WTC11 (cell line): Measurements from ENCODE around the gene UBASH3A. TPM values are rescaled to one million over a fixed set of nuclear protein-coding genes. Genes with fewer than 3 reads are reported as not detected.

Experiments used
- ATAC-seq: fragments of 200-7000 bp; cut with Tn5 transposase; 2 replicates; pipeline ENCODE4 v1.10.0; 2021; ENCODE audit warnings: mild to moderate bottlenecking, moderate library complexity
- CTCF ChIA-PET: fragments of 300-600 bp; sonication (Branson Sonifier 250); formaldehyde crosslinking; loops from one replicate; lab custom pipeline; 2021; ENCODE audit warnings: antibody characterized with exemption; lab: Charles Lee
- POLR2A ChIA-PET: fragments of 350-600 bp; sonication (Branson Sonifier 250); formaldehyde crosslinking; loops from one replicate; lab custom pipeline; 2021; ENCODE audit warnings: antibody characterized with exemption; lab: Charles Lee
- DNase-seq: peaks from one replicate; pipeline ENCODE4 v3.0.0; 2021; ENCODE audit warnings: low spot score
- H3K27ac Mint-ChIP-seq: 2 replicates; pipeline ENCODE4 v1.8.0; 2021; ENCODE audit warnings: mixed read lengths
- H3K27me3 Mint-ChIP-seq: 2 replicates; pipeline ENCODE4 v1.8.0; 2021; ENCODE audit warnings: low read depth, mild to moderate bottlenecking, moderate library complexity, mixed read lengths
- H3K36me3 Mint-ChIP-seq: 2 replicates; pipeline ENCODE4 v1.8.0; 2021; ENCODE audit warnings: mixed read lengths
- H3K4me1 Mint-ChIP-seq: 2 replicates; pipeline ENCODE4 v1.8.0; 2022; ENCODE audit warnings: mixed read lengths
- H3K4me3 Mint-ChIP-seq: 2 replicates; pipeline ENCODE4 v1.8.0; 2021; ENCODE audit warnings: mild to moderate bottlenecking, moderate library complexity, mixed read lengths
- H3K9me3 Mint-ChIP-seq: 2 replicates; pipeline ENCODE4 v1.8.0; 2021; ENCODE audit warnings: mixed read lengths
- ATF6 ChIP-seq: sonication (generic); formaldehyde crosslinking; IDR thresholded peaks from 2 replicates; pipeline ENCODE4 v1.8.1; 2023; ENCODE audit warnings: mild to moderate bottlenecking, missing genetic modification reagents
- CREB1 ChIP-seq: sonication (generic); formaldehyde crosslinking; IDR thresholded peaks from 2 replicates; pipeline ENCODE4 v1.8.0; 2023; ENCODE audit warnings: mild to moderate bottlenecking, missing genetic modification reagents
- ELF4 ChIP-seq: sonication (generic); formaldehyde crosslinking; IDR thresholded peaks from 2 replicates; pipeline ENCODE4 v1.8.1; 2022; ENCODE audit warnings: low read depth, mild to moderate bottlenecking, moderate library complexity, missing genetic modification reagents
- FOXP4 ChIP-seq: sonication (generic); formaldehyde crosslinking; IDR thresholded peaks from 2 replicates; pipeline ENCODE4 v1.8.0; 2022; ENCODE audit warnings: mild to moderate bottlenecking, missing genetic modification reagents
- JAZF1 ChIP-seq: fragments of 250-450 bp; sonication (Bioruptor Pico); IDR thresholded peaks from 2 replicates; pipeline ENCODE4 v1.9.0; 2021; ENCODE audit warnings: moderate library complexity, mild to moderate bottlenecking, inconsistent platforms
- KAT7 ChIP-seq: sonication (generic); formaldehyde crosslinking; IDR thresholded peaks from 2 replicates; pipeline ENCODE4 v1.8.1; 2023; ENCODE audit warnings: missing genetic modification reagents, mild to moderate bottlenecking, borderline replicate concordance
- MXD4 ChIP-seq: fragments of 250-450 bp; sonication (Bioruptor Pico); IDR thresholded peaks from 2 replicates; pipeline ENCODE4 v1.8.0; 2021; ENCODE audit warnings: mild to moderate bottlenecking, moderate library complexity, borderline replicate concordance
- NFATC4 ChIP-seq: fragments of 250-450 bp; sonication (Bioruptor Pico); IDR thresholded peaks from 2 replicates; pipeline ENCODE4 v1.9.0; 2021; ENCODE audit warnings: mild to moderate bottlenecking
- NFE2L1 ChIP-seq: sonication (generic); formaldehyde crosslinking; IDR thresholded peaks from 2 replicates; pipeline ENCODE4 v1.8.1; 2023; ENCODE audit warnings: missing genetic modification reagents
- OVOL2 ChIP-seq: fragments of 250-450 bp; sonication (Bioruptor Pico); IDR thresholded peaks from 2 replicates; pipeline ENCODE4 v1.9.0; 2021; ENCODE audit warnings: mild to moderate bottlenecking, borderline replicate concordance
- PREB ChIP-seq: sonication (generic); formaldehyde crosslinking; IDR thresholded peaks from 2 replicates; pipeline ENCODE4 v1.8.1; 2022; ENCODE audit warnings: mild to moderate bottlenecking, missing genetic modification reagents, moderate library complexity, borderline replicate concordance
- TEAD1 ChIP-seq: sonication (generic); formaldehyde crosslinking; IDR thresholded peaks from 2 replicates; pipeline ENCODE4 v1.8.0; 2022; ENCODE audit warnings: mild to moderate bottlenecking, missing genetic modification reagents
- ZNF219 ChIP-seq: sonication (generic); formaldehyde crosslinking; IDR thresholded peaks from 2 replicates; pipeline ENCODE4 v1.8.0; 2023; ENCODE audit warnings: missing genetic modification reagents, mild to moderate bottlenecking, borderline replicate concordance
- ZNF317 ChIP-seq: sonication (generic); formaldehyde crosslinking; IDR thresholded peaks from 2 replicates; pipeline ENCODE4 v1.8.1; 2023; ENCODE audit warnings: low read depth, mild to moderate bottlenecking, moderate library complexity, missing genetic modification reagents, borderline replicate concordance
- ZNF396 ChIP-seq: fragments of 250-450 bp; sonication (Bioruptor Pico); IDR thresholded peaks from 2 replicates; pipeline ENCODE4 v1.8.0; 2021; ENCODE audit warnings: mild to moderate bottlenecking, moderate library complexity, borderline replicate concordance
- ZNF532 ChIP-seq: fragments of 250-450 bp; sonication (Bioruptor Pico); IDR thresholded peaks from 2 replicates; pipeline ENCODE4 v1.9.0; 2021; ENCODE audit warnings: mild to moderate bottlenecking, borderline replicate concordance
- ZSCAN18 ChIP-seq: fragments of 250-450 bp; sonication (Bioruptor Pico); IDR thresholded peaks from 2 replicates; pipeline ENCODE4 v2.1.2; 2022; ENCODE audit warnings: mild to moderate bottlenecking, moderate library complexity
- total RNA-seq: library from RNA; stranded (reverse); gene quantifications from 3 replicates; pipeline ENCODE4 v1.2.3, GENCODE V29; 2021

Gene UBASH3A
- total RNA-seq, 1 experiment from 2014 or later: not detected

- TF ChIP-seq ZNF532 (CRISPR knock-in tag): no peak
- no peak for TF ChIP-seq CREB1 (CRISPR knock-in tag)
- no peak for TF ChIP-seq ZSCAN18
- no peak for TF ChIP-seq PREB (CRISPR knock-in tag)
These were observed 86.3 kb downstream of the UBASH3A start (continued) for GRCh38 chr21:42489991-42490390.

GRCh38 chr21:42490720-42491119 is 87.0 kb downstream of the UBASH3A start:
- no peak for TF ChIP-seq ZNF532 (CRISPR knock-in tag)
- TF ChIP-seq KAT7 (CRISPR knock-in tag): no peak
- no peak for TF ChIP-seq TEAD1 (CRISPR knock-in tag)
- no peak for TF ChIP-seq ZNF396 (CRISPR knock-in tag)
- TF ChIP-seq, all 79 proteins: peak for 0
- Mint-ChIP-seq H3K4me3 (no peak overlapping the region), H3K27ac (no peak overlapping the region), H3K4me1 (peaks cover 14% of the 10 kb centered on the region), H3K36me3 (no peaks in the 10 kb centered on the region), H3K27me3 (peaks cover 16% of the 10 kb centered on the region), H3K9me3 (peaks cover 6% of the 10 kb centered on the region; the same call in 1 of the 2 replicates)
- ATAC-seq: no peak
- no peak for DNase-seq
- POLR2A ChIA-PET: no interaction called here
- CTCF ChIA-PET: no interaction called here

- Mint-ChIP-seq H3K4me1 (peaks cover 18% of the 10 kb centered on the region), H3K27ac (no peak overlapping the region), H3K36me3 (no peaks in the 10 kb centered on the region), H3K4me3 (no peak overlapping the region), H3K9me3 (peaks cover 6% of the 10 kb centered on the region; the same call in 1 of the 2 replicates), H3K27me3 (peaks cover 19% of the 10 kb centered on the region)
- ChIA-PET POLR2A (no interaction called here), CTCF (no interaction called here)
- ATAC-seq (no peak), DNase-seq (no peak)
- TF ChIP-seq ATF6 (no peak), ZNF317 (CRISPR knock-in tag) (no peak), NFE2L1 (CRISPR knock-in tag) (no peak), JAZF1 (CRISPR knock-in tag) (no peak), ELF4 (no peak), FOXP4 (no peak), ZNF219 (CRISPR knock-in tag) (no peak), OVOL2 (no peak), NFATC4 (CRISPR knock-in tag) (no peak), MXD4 (CRISPR knock-in tag) (no peak)
These were observed 87.6 kb downstream of the UBASH3A start for GRCh38 chr21:42491328-42491727.
